Osteocyte (in vitro differentiated cells): Measurements from ENCODE around the gene A2ML1. TPM values are rescaled to one million over a fixed set of nuclear protein-coding genes. Genes with fewer than 3 reads are reported as not detected.
"Not testable (repeated sequence)": the region's sequence is repeated elsewhere in the genome, so short reads cannot be mapped to it uniquely, and the experiment has no call there.

Experiments used
- DNase-seq: peaks from one replicate; pipeline ENCODE4 v3.0.0; 2021; ENCODE audit warnings: mixed read lengths; ENCODE audit not compliant: unreplicated experiment; ENCODE audit errors: extremely low spot score
- H3K27ac Mint-ChIP-seq: one replicate; pipeline ENCODE4 v1.8.0; 2021; ENCODE audit warnings: mild to moderate bottlenecking, mixed read lengths; ENCODE audit not compliant: unreplicated experiment
- H3K27me3 Mint-ChIP-seq: one replicate; pipeline ENCODE4 v1.8.0; 2021; ENCODE audit warnings: mixed read lengths; ENCODE audit not compliant: unreplicated experiment
- H3K36me3 Mint-ChIP-seq: one replicate; pipeline ENCODE4 v1.8.0; 2021; ENCODE audit warnings: mixed read lengths; ENCODE audit not compliant: unreplicated experiment
- H3K4me1 Mint-ChIP-seq: one replicate; pipeline ENCODE4 v1.8.0; 2021; ENCODE audit warnings: mixed read lengths; ENCODE audit not compliant: unreplicated experiment
- H3K4me3 Mint-ChIP-seq: one replicate; pipeline ENCODE4 v1.8.0; 2021; ENCODE audit warnings: mild to moderate bottlenecking, moderate library complexity, mixed read lengths; ENCODE audit not compliant: unreplicated experiment
- H3K9me3 Mint-ChIP-seq: one replicate; pipeline ENCODE4 v1.8.0; 2021; ENCODE audit warnings: mixed read lengths; ENCODE audit not compliant: unreplicated experiment
- total RNA-seq: library from RNA; stranded (reverse); gene quantifications from 2 replicates; pipeline ENCODE4 v1.2.1, GENCODE V29; 2021
- TF ChIP-seq, protein P1 (sequence below): fragments of 200-600 bp; sonication (generic); IDR thresholded peaks from 2 replicates; pipeline ENCODE4 v1.5.0; 2021; ENCODE audit warnings: antibody characterized with exemption, mild to moderate bottlenecking, moderate library complexity

Gene A2ML1
- total RNA-seq, 1 donor from 2014 or later, result not detected

DNA sequence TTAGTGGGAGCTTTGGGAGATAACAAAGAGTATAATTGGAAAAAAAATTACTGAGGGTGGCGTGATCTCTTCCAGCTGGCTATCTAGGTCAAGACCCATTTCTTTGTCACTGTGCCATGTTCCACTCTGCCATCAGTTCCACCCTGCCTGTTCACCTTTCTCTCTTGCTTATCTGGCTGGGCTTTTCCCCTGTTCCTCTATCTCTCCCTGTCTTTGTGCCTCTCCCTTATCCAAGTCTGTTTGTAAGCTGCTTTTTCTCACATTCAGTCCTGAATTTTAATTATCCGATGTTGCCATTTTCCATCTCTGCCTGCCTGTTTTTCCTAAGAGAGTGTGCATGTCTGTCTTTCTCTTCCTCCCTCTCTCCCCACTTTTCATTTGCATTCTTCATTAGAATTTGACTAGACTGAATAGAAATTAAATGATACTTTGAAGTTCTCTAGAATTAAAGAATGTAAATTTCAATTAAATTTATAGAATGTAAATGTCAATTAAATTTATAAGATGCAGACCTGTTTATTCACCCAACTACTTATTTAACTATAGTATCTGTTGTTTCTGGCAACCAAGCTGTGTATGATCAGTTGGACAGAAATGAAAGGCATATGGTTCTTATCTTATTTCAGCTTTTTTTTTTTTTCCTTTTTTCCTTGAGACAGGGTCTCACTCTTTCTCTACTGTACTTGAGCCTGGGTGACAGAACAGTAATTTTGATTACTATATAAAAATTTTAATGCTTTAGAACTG is 40.9 kb upstream of the A2ML1 start:
- Mint-ChIP-seq H3K4me1 (no peaks in the 10 kb centered on the region), H3K4me3 (no peak overlapping the region), H3K9me3 (no peaks in the 10 kb centered on the region), H3K27me3 (no peaks in the 10 kb centered on the region), H3K36me3 (peaks cover 16% of the 10 kb centered on the region), H3K27ac (no peak overlapping the region)
- TF ChIP-seq, protein P1, sequence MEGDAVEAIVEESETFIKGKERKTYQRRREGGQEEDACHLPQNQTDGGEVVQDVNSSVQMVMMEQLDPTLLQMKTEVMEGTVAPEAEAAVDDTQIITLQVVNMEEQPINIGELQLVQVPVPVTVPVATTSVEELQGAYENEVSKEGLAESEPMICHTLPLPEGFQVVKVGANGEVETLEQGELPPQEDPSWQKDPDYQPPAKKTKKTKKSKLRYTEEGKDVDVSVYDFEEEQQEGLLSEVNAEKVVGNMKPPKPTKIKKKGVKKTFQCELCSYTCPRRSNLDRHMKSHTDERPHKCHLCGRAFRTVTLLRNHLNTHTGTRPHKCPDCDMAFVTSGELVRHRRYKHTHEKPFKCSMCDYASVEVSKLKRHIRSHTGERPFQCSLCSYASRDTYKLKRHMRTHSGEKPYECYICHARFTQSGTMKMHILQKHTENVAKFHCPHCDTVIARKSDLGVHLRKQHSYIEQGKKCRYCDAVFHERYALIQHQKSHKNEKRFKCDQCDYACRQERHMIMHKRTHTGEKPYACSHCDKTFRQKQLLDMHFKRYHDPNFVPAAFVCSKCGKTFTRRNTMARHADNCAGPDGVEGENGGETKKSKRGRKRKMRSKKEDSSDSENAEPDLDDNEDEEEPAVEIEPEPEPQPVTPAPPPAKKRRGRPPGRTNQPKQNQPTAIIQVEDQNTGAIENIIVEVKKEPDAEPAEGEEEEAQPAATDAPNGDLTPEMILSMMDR, result no peak
- no peak for DNase-seq

DNA sequence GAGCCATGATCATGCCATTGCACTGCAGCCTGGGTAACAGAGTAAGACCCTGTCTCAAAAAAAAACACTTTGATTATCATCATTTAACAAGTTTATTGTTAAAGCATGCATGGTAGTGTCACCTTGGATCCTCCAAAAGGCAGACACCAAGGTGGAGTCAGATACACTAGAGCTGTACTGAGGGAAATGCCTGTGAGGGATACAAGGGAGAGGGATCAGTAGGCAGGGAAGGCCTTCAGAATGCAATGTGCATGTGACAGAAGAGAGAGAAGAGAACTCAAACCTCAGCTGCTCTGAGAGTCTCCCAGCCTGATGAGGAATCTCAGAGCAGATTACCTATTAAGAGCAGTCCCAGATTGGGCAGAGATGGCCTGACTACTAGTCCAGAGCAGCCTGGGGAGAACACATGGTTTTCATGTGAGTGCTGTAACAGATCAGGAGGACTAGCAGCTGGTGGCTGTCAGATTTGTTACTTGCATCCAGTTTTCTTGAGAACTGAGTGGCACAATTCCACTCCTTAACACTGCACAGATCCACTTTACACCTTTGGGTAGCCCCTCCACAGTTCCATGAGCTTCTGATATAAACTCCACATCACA is 38.0 kb upstream of the A2ML1 start:
- peaks cover 7% of the 10 kb centered on the region for H3K36me3 Mint-ChIP-seq
- no peaks in the 10 kb centered on the region for H3K27me3 Mint-ChIP-seq
- no peak overlapping the region for H3K4me3 Mint-ChIP-seq
- no peaks in the 10 kb centered on the region for H3K4me1 Mint-ChIP-seq
- H3K27ac Mint-ChIP-seq, result no peak overlapping the region
- DNase-seq, result no peak
- TF ChIP-seq, protein P1, result no peak
- H3K9me3 Mint-ChIP-seq, result no peaks in the 10 kb centered on the region

DNA sequence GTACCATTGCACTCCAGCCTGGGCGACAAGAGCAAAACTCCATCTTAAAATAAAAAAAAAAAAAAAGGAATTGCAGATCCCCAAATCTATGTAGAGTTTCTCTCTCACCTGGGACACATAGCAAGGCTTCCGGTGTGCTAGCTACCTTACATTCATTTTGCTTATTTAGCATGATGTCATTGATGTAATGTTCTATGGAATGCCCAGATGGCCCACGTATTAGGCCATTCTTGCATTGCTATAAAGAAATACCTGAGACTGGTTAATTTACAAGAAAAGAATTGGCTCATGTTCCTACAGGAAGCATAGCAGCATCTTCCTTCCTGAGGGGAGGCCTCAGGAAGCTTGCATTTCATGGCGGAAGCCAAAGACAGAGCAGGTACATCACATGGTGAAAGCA is 36.9 kb upstream of the A2ML1 start:
- TF ChIP-seq, protein P1, result no peak
- peak; percentile 5 for DNase-seq
- peaks cover 7% of the 10 kb centered on the region for H3K36me3 Mint-ChIP-seq
- no peak overlapping the region for H3K27ac Mint-ChIP-seq
- no peaks in the 10 kb centered on the region for H3K27me3 Mint-ChIP-seq
- H3K4me1 Mint-ChIP-seq, result no peaks in the 10 kb centered on the region
- H3K4me3 Mint-ChIP-seq, result no peak overlapping the region
- H3K9me3 Mint-ChIP-seq, result no peaks in the 10 kb centered on the region

DNA sequence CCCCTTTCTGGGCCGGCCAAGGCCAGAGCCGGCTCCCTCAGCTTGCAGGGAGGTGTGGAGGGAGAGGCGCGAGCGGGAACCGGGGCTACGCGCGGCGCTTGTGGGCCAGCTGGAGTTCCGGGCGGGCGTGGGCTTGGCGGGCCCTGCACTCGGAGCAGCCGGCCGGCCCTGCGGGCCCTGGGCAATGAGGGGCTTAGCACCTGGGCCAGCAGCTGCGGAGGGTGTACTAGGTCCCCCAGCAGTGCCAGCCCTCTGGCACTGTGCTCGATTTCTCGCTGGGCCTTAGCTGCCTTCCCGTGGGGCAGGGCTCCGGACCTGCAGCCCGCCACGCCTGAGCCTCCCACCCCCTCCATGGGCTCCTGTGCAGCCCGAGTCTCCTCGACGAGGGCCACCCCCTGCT is 35.2 kb upstream of the A2ML1 start:
- H3K36me3 Mint-ChIP-seq, H3K9me3 Mint-ChIP-seq, H3K4me3 Mint-ChIP-seq, H3K4me1 Mint-ChIP-seq, H3K27me3 Mint-ChIP-seq, H3K27ac Mint-ChIP-seq: not testable (repeated sequence)
- DNase-seq, result peak; percentile 77

DNA sequence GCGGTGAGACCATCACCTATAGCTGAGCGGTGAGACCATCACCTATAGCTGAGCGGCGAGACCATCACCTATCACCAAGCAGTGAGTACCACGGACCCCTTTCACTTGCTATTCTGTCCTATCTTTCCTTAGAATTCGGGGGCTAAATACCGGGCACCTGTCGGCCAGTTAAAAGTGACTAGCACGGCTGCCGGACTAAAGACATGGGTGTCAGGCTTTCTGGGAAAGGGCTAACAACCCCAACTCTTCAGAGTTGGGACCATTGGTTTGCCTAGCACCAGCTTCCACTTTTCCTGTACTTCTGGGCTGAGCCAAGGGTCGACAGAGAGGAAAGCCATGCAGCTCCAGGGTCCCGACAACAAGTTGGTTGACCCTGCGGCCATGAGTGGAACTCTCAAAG is 33.7 kb upstream of the A2ML1 start:
- H3K27me3 Mint-ChIP-seq, H3K9me3 Mint-ChIP-seq, H3K36me3 Mint-ChIP-seq, H3K4me1 Mint-ChIP-seq, H3K27ac Mint-ChIP-seq: not testable (repeated sequence)
- DNase-seq, result peak; percentile 60
- peak overlapping the region; percentile 50 for H3K4me3 Mint-ChIP-seq

DNA sequence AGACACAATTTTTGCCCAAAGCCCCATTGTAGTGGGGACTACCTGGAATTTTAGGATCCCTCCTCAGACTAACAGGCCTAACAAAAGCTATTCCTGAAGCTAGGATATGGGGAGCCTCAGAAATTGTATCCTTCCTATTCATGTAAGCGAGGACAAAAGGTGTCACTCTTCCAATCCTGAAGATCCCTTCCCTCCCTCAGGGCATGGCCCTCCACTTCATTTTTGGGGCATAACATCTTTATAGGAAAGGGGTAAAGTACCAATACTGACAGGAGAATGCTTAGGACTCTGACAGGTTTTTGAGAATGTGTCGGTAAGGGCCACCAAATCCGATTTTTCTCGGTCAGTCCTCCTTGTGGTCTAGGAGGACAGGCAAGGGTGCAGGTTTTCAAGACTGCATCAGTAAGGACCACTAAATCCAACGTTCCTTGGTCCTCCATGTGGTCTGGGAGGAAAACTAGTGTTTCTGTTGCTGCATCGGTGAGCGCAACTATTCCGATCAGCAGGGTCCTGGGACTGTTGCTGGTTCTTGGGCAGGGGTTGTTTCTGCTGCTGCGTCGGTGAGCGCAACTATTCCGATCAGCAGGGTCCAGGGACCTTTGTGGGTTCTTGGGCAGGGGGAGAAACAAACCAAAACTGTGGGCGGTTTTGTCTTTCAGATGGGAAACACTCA is 32.9 kb upstream of the A2ML1 start:
- not testable (repeated sequence) for H3K27ac Mint-ChIP-seq, H3K9me3 Mint-ChIP-seq, H3K36me3 Mint-ChIP-seq, H3K4me3 Mint-ChIP-seq, H3K4me1 Mint-ChIP-seq, H3K27me3 Mint-ChIP-seq
- DNase-seq, result peak; percentile 60

DNA sequence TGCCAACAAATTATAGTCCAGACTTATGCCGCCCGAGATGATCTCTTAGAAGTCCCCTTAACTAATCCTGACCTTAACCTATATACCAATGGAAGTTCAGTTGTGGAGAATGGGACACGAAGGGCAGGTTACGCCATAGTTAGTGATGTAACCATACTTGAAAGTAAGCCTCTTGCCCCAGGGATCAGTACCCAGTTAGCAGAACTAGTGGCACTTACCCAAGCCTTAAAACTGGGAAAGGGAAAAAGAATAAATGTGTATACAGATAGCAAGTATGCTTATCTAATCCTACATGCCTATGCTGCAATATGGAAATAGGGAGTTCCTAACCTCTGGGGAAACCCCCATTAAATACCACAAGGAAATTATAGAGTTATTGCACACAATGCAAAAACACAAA is 29.2 kb upstream of the A2ML1 start:
- DNase-seq, H3K9me3 Mint-ChIP-seq, H3K36me3 Mint-ChIP-seq, H3K27ac Mint-ChIP-seq, H3K4me3 Mint-ChIP-seq, H3K27me3 Mint-ChIP-seq, H3K4me1 Mint-ChIP-seq: not testable (repeated sequence)

DNA sequence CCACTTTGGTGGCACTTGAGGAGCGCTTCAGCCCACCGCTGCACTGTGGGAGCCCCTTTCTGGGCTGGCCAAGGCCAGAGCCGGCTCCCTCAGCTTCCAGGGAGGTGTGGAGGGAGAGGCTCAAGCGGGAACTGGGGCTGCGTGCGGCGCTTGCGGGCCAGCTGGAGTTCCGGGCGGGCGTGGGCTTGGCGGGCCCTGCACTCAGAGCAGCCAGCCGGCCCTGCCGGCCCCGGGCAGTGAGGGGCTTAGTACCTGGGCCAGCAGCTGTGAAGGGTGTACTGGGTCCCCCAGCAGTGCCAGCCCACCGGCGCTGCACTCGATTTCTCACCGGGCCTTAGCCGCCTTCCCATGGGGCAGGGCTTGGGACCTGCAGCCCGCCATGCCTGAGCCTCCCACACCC is 27.8 kb upstream of the A2ML1 start:
- DNase-seq, H3K9me3 Mint-ChIP-seq, H3K27ac Mint-ChIP-seq, H3K4me3 Mint-ChIP-seq, H3K36me3 Mint-ChIP-seq, H3K4me1 Mint-ChIP-seq, H3K27me3 Mint-ChIP-seq: not testable (repeated sequence)
